ENCODE measurements around the gene SH2B2.
"Not testable (repeated sequence)": the region's sequence is repeated elsewhere in the genome, so short reads cannot be mapped to it uniquely, and the experiment has no call there.

Gene SH2B2

DNA sequence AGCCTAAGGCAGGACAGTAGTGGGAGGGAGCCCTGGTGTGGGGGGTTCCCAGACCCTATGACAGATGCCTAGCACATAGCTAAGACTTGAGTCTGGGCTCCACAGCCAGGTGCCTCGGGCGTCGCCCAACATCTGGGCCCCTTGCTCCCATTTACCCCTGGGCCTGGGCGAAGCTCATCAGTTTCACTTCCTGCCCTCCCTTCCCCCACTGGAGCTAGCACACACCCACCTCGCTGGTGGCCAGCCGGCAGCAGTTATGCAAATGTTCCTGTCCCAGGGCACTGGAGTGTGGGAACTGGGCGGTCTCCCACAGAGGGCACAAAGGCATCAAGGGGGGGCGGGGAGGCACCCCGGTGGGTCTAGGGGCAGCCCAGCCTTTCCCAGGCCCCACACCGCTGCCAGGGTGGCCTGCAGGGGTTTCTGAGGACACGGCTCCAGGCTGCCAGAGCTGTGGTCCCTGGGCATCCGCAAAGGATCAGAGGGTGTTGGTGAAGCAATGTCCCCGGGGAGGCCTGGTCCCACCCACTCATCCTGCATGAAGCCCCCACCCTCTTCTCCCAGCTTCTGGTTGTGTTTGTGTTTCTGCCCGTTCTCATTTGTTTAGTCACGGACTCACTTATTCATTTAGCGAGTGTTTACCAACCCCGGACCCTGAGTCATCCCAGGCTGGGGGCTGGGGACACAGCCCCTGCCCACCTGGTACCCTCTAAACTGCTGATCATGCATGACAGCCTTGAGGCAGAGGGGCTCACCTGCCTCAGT is 20.4 kb downstream of the SH2B2 start:
- peak; percentile 76 for DNase-seq

DNA sequence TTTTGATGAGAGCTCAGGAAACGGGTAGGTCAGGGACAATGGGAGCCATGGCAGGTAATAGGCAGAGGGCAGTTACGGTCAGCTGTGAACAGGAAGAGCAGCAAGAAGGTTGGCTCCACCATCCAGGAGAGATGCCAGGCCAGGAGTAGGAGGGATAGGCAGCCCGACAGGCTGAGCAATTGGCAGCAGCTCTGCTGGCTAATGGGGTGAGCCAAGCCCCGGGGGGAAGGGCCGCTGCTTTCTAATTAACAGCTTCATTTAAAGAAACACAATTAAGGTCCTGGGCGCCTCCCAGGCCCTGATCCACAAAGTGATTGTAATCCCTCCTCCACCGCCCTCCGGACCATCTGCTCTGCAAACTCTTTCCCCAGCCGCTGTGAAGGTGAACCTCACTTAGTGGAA is 23.7 kb downstream of the SH2B2 start:
- peak; percentile 45 for DNase-seq

DNA sequence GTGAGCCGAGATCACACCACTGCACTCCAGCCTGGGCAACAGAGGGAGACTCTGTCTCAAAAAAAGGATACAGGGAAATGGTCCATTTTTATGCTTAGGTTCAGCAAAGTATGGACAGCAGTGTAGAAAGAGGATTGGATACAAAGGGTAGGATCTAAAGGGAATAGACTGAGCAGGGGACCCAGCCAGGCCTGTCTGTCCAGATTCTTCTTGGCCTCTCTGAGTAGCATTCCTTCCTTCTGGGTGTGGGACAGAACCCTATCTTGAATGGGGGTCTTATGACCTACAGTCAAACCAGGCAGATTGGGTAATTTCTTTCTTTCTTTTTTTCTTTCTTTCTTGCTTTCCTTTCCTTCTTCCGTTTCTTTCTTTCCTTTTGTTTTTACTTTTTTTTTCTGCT is 25.6 kb downstream of the SH2B2 start:
- DNase-seq = no peak

DNA sequence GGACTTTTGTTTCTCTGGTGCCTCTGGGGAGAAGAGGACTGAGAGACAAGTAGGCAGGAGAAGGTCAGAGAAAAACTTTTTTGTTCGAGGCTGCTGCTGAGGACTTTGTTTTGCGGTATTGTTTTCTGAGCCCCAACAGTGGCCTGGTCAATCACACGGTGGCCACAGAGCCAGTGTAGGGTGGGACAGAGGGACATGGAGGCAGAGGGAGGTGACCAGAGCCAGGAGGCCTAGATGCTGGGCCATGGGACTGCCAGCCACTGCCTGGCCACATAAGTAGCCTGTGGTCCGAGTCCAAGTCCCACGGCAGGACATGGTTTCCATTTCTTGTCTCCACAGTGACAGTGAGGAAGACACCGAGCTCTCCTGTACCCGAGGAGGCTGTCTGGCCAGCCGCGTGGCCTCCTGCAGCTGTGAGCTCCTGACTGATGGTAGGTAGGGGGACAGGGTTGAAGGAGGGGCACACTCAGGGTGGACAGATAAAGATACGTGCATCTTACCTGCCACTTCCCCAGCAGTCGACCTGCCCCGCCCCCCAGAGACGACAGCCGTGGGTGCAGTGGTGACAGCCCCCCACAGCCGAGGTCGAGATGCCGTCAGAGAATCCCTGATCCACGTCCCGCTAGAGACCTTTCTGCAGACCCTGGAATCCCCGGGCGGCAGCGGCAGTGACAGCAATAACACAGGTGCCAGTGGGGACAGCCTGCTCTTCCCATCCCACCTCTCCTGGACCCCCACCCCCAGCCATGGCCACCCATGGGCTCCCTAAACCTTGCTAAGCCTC is 27.5 kb downstream of the SH2B2 start:
- DNase-seq = no peak

DNA sequence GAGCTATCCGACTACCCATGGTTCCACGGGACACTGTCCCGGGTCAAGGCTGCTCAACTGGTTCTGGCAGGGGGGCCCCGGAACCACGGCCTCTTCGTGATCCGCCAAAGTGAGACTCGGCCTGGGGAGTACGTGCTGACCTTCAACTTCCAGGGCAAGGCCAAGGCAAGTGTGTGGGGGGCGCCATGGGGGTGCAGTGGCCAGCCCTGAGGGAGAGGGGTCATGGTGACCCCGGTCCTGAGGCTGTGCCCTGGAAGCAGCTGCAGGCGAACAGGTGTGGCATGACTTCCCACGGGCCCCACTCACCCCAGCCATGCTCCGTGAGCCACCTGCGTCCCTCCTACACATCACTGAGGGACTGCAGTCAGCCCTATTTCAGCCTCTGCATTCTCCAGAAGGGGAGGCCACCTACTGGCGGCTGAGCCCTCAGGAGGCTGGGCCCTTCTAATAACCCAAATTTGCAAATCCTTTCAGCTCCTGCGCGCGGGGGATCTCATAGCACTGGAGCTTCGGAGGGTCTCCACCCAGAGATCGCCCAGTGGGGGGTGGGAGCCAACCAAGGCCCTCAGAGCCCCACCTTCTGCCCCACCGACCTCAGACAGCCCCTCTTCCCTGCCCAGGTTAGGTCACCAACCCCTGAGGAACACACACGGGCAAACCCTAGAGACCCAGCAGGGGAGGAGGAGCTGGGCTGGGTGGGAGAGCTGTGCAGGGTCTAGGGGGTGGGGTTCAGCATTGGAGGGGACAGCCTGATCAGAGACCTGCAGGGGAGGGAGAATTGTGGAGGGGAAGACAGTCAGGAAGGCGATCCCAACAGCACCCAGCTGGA is 30.8 kb downstream of the SH2B2 start:
- DNase-seq = no peak

DNA sequence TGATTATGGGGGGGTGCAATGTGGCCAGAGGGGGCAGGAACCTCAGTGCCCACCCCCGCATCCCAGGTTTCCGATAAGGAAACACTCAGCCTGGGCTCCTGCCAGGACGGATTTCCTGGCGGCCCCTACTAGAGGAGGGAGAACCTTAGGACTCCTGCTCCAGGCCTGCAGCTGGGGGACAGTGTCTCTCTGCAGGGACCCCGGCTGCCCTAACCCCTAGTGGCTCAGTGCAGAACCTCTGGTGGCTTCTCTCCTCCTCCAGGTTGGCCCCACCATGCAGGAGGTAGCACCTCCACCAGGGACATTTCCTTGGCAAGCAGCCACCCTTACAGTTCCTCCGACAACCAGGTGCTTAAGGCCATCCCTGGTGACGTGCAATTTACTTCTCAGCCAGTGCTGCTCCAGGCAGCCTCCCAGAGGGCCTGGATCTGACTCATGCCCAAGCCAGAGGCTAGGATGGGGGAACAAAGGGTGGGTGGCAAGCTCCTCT is 31.9 kb downstream of the SH2B2 start:
- no peak for DNase-seq

DNA sequence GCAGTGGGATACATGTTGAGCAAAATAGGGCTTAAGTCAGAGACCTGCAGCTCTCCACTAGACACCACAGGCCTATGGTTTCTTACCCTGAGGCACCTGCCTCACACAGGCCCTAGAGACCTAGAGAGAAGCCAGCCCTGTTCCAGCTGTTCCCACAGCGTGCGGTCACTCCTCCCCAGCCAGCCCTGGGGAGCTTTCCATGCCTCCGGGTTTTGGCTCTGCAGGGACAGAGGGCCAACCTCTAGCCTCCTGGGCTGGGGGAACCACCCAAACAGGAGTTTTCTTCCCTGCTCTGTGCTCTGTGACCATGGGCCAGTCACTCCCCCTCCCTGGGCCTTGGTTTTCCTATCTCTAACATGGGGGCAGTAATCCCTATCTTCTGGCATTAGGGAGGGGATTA is 33.0 kb downstream of the SH2B2 start:
- no peak for DNase-seq

DNA sequence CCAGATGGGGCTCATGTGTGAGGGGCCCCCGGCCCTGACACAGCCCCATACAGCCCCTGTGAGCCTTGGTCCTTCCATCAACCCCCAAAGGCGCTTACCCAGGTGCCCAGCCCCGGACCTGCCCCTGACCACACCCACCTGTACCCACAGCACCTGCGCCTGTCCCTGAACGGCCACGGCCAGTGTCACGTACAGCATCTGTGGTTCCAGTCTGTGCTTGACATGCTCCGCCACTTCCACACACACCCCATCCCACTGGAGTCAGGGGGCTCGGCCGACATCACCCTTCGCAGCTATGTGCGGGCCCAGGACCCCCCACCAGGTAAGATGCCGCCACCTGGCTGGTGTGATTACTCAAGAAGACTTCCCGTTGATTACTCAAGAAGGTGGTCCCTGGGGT is 33.5 kb downstream of the SH2B2 start:
- no peak for DNase-seq

DNA sequence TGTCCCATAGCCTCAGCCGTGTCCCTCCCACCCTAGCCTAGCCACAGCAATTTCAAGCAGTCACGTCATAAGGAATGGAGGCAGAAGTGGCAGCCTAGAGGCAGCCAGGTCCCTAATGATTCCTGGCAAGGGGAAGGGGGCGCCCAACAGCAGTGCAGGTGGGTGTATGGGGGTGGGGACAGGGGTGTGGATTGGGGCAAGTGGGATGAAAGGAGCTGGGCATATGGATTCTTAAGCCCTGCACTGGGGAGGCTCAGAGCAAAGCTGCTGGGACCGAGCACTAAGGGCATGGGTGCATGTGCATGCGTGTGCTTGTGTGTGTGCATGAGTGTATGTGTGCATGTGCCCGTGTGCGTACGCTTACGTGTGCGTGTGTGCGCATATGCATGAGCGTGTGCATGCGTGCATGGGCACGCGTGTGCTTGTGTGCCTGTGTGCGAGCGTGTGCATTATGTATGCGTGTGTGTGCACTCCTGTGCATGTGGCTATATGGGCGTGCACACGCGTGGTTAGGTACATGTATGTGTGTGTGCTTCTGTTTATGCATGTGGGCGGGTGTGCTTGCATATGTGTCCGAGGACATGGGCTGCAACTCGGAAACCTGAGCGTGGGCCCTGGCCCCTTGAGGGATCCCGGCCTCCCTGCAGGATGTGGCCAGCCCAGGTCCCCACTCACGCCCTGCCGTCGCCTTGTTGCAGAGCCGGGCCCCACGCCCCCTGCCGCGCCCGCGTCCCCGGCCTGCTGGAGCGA is 34.1 kb downstream of the SH2B2 start:
- peak; percentile 40 for DNase-seq

DNA sequence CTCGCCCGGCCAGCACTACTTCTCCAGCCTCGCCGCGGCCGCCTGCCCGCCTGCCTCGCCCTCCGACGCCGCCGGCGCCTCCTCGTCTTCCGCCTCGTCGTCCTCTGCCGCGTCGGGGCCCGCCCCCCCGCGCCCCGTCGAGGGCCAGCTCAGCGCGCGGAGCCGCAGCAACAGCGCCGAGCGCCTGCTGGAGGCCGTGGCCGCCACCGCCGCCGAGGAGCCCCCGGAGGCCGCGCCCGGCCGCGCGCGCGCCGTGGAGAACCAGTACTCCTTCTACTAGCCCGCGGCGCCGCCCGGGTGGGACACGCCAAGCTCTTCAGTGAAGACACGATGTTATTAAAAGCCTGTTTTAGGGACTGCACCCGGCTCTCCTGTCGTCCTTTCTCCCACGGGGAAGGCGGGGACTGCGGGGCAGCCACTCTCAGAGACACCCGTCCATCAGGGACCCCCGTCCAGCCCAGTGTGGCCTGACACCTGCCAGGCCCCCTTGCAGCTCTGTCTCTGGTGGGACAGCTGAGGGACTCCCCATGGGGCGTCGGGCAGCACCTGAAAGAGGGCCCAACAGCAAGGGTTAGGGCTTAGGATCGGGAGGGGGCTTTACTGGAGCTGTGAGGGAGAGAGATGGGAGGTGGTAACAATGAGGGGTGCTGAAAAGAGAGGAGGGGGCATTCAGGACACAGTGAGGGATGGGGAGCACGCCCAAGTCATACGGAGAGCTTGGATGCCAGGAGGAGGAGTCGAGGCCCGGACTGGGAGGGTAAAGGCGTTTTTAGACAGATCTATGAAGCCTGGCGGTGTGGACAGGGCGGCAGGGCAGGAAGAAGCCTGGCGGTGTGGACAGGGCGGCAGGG is 34.9 kb downstream of the SH2B2 start:
- DNase-seq = no peak

DNA sequence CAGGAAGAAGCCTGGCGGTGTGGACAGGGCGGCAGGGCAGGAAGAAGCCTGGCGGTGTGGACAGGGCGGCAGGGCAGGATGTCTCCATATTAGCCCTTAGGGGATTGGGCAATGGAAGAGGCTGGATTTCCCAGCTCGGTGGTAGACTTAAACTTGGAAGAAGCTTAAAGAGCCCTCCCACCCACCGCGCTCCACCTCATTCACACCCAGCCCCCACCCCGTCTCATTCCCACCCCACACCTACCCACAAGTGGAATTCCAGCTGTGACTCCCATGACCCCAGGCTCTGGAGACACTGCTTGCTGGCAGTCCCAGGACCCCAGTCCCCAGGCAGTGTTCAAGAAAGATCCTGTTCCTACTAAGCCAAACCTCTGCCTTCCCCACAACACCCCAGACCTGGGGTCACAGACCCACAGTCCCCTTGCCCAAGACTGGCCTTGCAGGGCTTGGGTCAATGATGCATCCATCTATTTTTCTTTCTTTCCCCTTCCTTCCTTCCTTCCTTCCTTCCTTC is 35.6 kb downstream of the SH2B2 start:
- no peak for DNase-seq

DNA sequence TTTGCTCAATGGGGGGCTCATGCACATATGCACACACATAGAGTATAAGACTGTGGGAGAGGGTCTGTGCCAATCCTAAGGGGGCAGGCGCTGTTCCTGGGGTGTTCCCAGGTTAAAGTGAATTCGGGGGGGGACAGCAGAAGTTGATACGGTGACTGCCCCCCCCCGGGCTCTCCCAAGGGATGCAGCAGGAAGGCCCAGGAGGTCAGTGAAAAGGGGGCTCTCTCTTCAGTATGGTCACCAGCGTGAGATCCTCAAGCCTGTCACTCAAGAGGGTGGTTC is 37.2 kb downstream of the SH2B2 start:
- no peak for DNase-seq

DNA sequence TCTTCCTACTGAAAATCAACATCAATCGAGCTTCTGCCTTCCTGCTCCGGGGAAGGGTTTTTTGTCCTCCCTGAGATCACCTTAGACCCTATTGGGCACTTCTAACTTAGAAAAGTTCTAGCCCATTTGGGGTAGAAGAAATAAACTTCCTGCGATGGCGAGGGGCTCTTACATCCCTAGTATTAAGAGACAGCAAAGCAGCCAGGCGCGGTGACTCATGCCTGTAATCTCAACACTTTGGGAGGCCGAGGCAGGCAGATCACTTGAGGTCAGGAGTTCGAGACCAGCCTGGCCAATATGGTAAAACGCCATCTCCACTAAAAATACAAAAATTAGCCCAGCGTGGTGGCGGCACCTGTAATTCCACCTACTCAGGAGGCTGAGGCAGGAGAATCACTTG is 38.4 kb downstream of the SH2B2 start:
- not testable (repeated sequence) for DNase-seq

DNA sequence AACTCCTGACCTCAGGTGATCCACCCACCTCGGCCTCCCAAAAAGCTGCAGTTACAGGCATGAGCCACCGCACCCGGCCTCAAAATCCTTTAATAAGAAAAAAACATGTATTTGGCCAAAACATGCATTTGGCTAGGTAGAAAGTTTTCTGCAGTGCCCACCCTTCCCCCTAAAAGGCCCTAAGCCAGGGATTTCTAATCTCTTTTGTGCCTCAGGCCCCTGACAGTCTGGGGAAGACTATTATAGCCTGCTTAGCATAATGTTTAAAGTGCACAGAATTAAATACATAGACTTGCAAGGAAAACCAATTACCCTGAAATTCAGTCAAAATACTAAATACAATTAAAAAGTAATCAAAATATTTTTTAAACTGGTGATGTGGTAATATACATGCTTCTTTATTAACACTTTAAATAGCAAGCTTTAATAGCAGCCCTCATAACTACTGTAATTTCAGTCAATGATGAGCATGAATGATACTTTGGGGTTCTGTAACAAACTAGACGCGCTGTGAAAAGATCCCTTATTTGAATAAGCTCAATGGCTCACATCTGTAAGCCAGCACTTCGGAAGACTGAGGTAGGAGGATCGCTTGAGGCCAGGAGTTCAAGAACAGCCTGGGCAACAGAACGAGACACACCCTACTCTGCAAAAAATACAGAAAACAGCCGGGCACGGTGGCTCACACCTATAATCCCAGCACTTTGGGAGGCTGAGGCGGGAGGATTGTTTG is 39.7 kb downstream of the SH2B2 start:
- DNase-seq = no peak

DNA sequence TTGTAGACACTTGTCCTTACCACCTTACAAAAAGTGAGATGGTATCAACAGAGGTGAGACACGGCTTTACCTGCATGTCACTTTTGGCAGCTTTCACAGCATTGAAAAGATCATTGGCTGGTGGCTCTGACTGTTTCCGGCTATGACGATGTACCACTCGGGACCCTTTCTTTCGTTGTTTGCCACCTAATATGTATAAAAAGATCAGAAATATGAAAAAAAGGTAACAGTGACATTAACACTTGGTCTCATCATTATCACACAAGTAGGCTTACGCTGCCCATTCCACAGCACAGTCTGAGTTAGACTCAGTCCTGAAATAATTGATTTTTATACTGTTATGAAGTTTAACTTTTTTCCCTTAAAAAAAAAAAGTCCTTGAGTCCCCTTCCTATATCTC is 40.5 kb downstream of the SH2B2 start:
- DNase-seq = not testable (repeated sequence)

DNA sequence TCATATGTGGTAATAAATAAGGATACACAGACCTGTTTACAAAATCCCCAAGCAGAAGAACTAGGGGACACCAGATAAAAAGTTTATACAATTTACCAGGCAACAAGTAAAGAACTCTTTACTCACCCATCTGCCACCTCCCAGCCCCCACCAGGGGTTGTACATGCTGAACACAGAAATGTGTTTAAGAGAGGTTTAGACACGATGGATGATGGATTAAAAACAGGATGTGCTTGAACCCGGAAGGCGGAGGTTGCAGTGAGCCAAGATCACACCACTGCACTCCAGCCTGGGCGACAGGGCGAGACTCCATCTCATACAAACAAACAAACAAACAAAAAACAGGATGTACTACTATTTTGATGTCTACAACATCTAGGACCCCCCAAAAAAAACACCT is 42.2 kb downstream of the SH2B2 start:
- not testable (repeated sequence) for DNase-seq

DNA sequence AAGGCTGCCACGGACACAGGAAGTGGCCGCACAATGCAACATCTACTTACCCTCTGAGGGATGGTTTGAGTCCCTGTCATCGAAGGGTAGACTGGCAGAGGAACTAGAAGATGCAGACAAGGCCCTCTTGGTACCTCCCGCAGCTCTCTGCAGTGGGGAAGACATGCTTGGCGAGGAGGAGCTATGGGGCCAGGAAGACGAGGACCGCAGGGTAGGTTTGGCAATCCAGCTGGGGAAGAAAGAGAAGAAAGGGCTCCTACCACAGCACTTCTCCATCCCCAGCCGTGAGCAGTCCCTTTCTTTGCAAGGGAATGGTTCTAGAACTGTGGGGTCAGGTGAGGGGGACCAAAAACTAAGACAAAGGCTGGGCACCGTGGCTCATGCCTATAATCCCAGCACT is 42.7 kb downstream of the SH2B2 start:
- not testable (repeated sequence) for DNase-seq

DNA sequence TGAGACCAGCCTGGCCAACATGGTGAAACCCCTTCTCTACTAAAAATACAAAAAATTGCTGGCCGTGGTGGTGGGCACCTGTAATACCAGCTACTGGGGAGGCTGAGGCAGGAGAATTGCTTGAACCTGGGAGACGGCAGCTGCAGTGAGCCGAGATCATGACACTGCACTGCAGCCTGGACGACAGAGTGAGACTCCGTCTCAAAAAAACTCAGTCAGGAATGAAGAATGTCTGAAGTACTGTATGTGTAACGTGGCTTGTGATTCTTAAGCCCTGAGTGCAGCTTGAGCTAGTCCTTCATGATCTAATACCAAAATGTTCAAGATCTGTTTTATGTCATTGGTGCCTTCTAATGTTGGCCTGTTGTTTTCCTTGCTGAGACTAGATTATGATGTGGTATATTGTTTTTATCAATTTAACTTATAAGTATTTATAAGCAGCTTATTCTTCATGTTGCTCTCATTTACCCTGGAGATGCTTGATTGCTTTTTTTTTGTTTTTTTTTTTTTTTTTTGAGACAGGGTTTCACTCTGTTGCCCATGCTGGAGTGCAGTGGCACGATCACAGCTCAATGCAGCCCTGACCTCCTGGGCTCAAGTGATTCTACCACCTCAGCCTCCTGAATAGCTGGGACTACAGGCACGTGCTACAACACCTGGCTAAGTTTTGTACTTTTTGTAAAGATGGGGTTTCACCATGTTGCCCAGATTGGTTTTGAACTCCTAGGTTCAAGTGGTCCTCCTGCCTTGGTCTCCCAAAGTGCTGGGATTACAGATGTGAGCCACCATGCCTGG is 44.2 kb downstream of the SH2B2 start:
- not testable (repeated sequence) for DNase-seq

DNA sequence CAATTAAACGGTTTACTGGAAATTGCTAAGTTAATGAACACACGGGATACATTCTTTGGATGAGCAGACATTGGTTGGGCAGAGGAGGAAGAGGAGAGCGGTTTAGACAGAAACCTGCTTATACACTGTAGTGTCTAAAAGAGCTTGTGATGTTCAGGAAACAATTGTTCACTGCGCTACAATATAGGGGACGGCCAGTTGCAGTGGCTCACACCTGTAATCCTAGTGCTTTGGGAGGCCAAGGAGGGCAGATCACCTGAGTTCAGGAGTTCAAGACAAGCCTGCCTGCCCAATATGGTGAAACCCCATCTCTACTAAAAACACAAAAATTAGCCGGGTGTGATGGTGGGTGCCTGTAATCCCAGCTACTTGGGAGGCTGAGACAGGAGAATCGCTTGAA is 48.9 kb downstream of the SH2B2 start:
- DNase-seq = not testable (repeated sequence)

DNA sequence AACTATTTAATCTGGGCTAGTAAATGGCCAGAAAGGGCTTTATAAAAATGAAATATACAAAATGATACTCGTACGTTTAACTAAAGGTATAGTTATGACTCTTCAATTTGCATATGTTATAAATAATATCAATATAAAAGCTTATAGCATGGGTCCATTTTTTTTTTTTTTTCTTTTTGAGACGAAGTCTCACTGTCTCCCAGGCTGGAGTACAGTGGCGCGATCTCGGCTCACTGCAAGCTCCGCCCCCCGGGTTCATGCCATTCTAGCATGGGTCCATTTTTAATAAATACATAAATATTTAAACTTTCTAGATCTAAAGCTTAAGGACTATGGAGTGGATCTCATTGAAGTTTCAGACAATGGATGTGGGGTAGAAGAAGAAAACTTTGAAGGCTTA is 50.3 kb downstream of the SH2B2 start:
- DNase-seq = not testable (repeated sequence)
